WTC11 (cell line): ENCODE results near the gene EDA. TPM values are rescaled to one million over a fixed set of nuclear protein-coding genes. Genes with fewer than 3 reads are reported as not detected.

ENCODE experiments used
- ATAC-seq: fragments of 200-7000 bp; cut with Tn5 transposase; 2 replicates; pipeline ENCODE4 v1.10.0; 2021; ENCODE audit warnings: mild to moderate bottlenecking, moderate library complexity
- CTCF ChIA-PET: fragments of 300-600 bp; sonication (Branson Sonifier 250); formaldehyde crosslinking; loops from one replicate; lab custom pipeline; 2021; ENCODE audit warnings: antibody characterized with exemption; lab: Charles Lee
- POLR2A ChIA-PET: fragments of 350-600 bp; sonication (Branson Sonifier 250); formaldehyde crosslinking; loops from one replicate; lab custom pipeline; 2021; ENCODE audit warnings: antibody characterized with exemption; lab: Charles Lee
- DNase-seq: peaks from one replicate; pipeline ENCODE4 v3.0.0; 2021; ENCODE audit warnings: low spot score
- H3K27ac Mint-ChIP-seq: 2 replicates; pipeline ENCODE4 v1.8.0; 2021; ENCODE audit warnings: mixed read lengths
- H3K27me3 Mint-ChIP-seq: 2 replicates; pipeline ENCODE4 v1.8.0; 2021; ENCODE audit warnings: low read depth, mild to moderate bottlenecking, moderate library complexity, mixed read lengths
- H3K36me3 Mint-ChIP-seq: 2 replicates; pipeline ENCODE4 v1.8.0; 2021; ENCODE audit warnings: mixed read lengths
- H3K4me1 Mint-ChIP-seq: 2 replicates; pipeline ENCODE4 v1.8.0; 2022; ENCODE audit warnings: mixed read lengths
- H3K4me3 Mint-ChIP-seq: 2 replicates; pipeline ENCODE4 v1.8.0; 2021; ENCODE audit warnings: mild to moderate bottlenecking, moderate library complexity, mixed read lengths
- H3K9me3 Mint-ChIP-seq: 2 replicates; pipeline ENCODE4 v1.8.0; 2021; ENCODE audit warnings: mixed read lengths
- CREB1 ChIP-seq: sonication (generic); formaldehyde crosslinking; IDR thresholded peaks from 2 replicates; pipeline ENCODE4 v1.8.0; 2023; ENCODE audit warnings: mild to moderate bottlenecking, missing genetic modification reagents
- ETV6 ChIP-seq: sonication (generic); formaldehyde crosslinking; IDR thresholded peaks from 2 replicates; pipeline ENCODE4 v1.8.1; 2022; ENCODE audit warnings: mild to moderate bottlenecking, missing genetic modification reagents
- GRHL2 ChIP-seq: fragments of 250-450 bp; sonication (Bioruptor Pico); IDR thresholded peaks from 2 replicates; pipeline ENCODE4 v1.8.0; 2022; ENCODE audit warnings: mild to moderate bottlenecking, moderate library complexity; ENCODE audit not compliant: insufficient replicate concordance, severe bottlenecking
- GTF2I ChIP-seq: fragments of 250-450 bp; sonication (Bioruptor Pico); conservative IDR thresholded peaks from 2 replicates; pipeline ENCODE4 v1.4.0; 2021; ENCODE audit warnings: mild to moderate bottlenecking
- PRRX2 ChIP-seq: fragments of 250-450 bp; sonication (Bioruptor Pico); IDR thresholded peaks from 2 replicates; pipeline ENCODE4 v1.8.0; 2021; ENCODE audit warnings: mild to moderate bottlenecking
- SOX15 ChIP-seq: fragments of 250-450 bp; sonication (Bioruptor Pico); IDR thresholded peaks from 2 replicates; pipeline ENCODE4 v1.9.0; 2021; ENCODE audit warnings: mild to moderate bottlenecking
- TCF7 ChIP-seq: sonication (generic); formaldehyde crosslinking; IDR thresholded peaks from 2 replicates; pipeline ENCODE4 v1.8.0; 2022; ENCODE audit warnings: mild to moderate bottlenecking, low read depth, missing genetic modification reagents, moderate library complexity
- TEAD4 ChIP-seq: sonication (generic); formaldehyde crosslinking; IDR thresholded peaks from 2 replicates; pipeline ENCODE4 v1.8.0; 2022; ENCODE audit warnings: mild to moderate bottlenecking, missing genetic modification reagents
- ZNF263 ChIP-seq: sonication (generic); formaldehyde crosslinking; IDR thresholded peaks from 2 replicates; pipeline ENCODE4 v1.8.1; 2022; ENCODE audit warnings: low read depth, mild to moderate bottlenecking, moderate library complexity, missing genetic modification reagents
- total RNA-seq: library from RNA; stranded (reverse); gene quantifications from 3 replicates; pipeline ENCODE4 v1.2.3, GENCODE V29; 2021
- TF ChIP-seq, protein P1 (sequence below): fragments of 250-450 bp; sonication (Bioruptor Pico); conservative IDR thresholded peaks from 2 replicates; pipeline ENCODE4 v1.9.0; 2021; ENCODE audit warnings: mild to moderate bottlenecking
- TF ChIP-seq, protein P2 (sequence below): sonication (generic); formaldehyde crosslinking; IDR thresholded peaks from 2 replicates; pipeline ENCODE4 v1.8.1; 2023; ENCODE audit warnings: mild to moderate bottlenecking, missing genetic modification reagents, moderate library complexity
- TF ChIP-seq, protein P3 (sequence below): sonication (generic); formaldehyde crosslinking; conservative IDR thresholded peaks from 2 replicates; pipeline ENCODE4 v1.8.1; 2023; ENCODE audit warnings: mild to moderate bottlenecking, low read depth, missing genetic modification reagents, moderate library complexity
- TF ChIP-seq, protein P4 (sequence below): fragments of 250-450 bp; sonication (Bioruptor Pico); IDR thresholded peaks from 2 replicates; pipeline ENCODE4 v1.9.0; 2021; ENCODE audit warnings: mild to moderate bottlenecking
- TF ChIP-seq, protein P5 (sequence below): sonication (generic); formaldehyde crosslinking; IDR thresholded peaks from 2 replicates; pipeline ENCODE4 v1.8.0; 2022; ENCODE audit warnings: mild to moderate bottlenecking, missing genetic modification reagents
- TF ChIP-seq, protein P6 (sequence below): sonication (generic); formaldehyde crosslinking; IDR thresholded peaks from 2 replicates; pipeline ENCODE4 v1.8.1; 2023; ENCODE audit warnings: mild to moderate bottlenecking, moderate library complexity, missing genetic modification reagents
- TF ChIP-seq, protein P7 (sequence below): sonication (generic); formaldehyde crosslinking; IDR thresholded peaks from 2 replicates; pipeline ENCODE4 v1.8.0; 2023; ENCODE audit warnings: mild to moderate bottlenecking, missing genetic modification reagents

The EDA gene
- total RNA-seq, 1 experiment from 2014 or later = 15.1 TPM

DNA sequence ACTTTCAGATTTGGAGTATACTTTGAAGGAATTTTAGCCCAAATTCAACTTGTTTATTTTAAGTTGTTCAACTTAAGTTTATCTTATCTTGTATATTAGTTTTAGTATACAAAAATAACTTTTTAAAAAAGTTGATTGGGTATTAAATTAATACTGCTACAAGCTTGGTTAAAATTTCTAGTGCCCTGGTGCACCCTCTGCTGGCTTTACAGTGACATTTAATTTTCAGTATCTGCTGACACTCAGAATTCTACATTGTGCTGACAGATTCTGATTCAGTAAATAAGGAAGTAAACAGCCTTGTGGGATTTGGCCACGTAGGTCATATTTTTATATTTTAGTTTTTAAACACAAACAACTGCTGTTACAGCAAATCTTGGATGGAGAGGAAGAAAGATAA is 2.9 kb downstream of the EDA start:
- POLR2A ChIA-PET = no interaction called here

More for the DNA sequence above, 2.9 kb downstream of the EDA start:
- Mint-ChIP-seq H3K36me3 (peaks cover 10% of the 10 kb centered on the region), H3K4me3 (no peak overlapping the region), H3K4me1 (peaks cover 11% of the 10 kb centered on the region), H3K27me3 (peaks cover 14% of the 10 kb centered on the region), H3K9me3 (peaks cover 12% of the 10 kb centered on the region), H3K27ac (no peak overlapping the region)
- ATAC-seq = no peak
- TF ChIP-seq PRRX2 = no peak
- TF ChIP-seq CREB1 (CRISPR knock-in tag) = no peak
- TF ChIP-seq GRHL2 (CRISPR knock-in tag) = no peak
- no peak for TF ChIP-seq ZNF263 (CRISPR knock-in tag)
- TF ChIP-seq TEAD4 (CRISPR knock-in tag) = no peak
- no peak for TF ChIP-seq ETV6 (CRISPR knock-in tag)
- TF ChIP-seq, protein P1, sequence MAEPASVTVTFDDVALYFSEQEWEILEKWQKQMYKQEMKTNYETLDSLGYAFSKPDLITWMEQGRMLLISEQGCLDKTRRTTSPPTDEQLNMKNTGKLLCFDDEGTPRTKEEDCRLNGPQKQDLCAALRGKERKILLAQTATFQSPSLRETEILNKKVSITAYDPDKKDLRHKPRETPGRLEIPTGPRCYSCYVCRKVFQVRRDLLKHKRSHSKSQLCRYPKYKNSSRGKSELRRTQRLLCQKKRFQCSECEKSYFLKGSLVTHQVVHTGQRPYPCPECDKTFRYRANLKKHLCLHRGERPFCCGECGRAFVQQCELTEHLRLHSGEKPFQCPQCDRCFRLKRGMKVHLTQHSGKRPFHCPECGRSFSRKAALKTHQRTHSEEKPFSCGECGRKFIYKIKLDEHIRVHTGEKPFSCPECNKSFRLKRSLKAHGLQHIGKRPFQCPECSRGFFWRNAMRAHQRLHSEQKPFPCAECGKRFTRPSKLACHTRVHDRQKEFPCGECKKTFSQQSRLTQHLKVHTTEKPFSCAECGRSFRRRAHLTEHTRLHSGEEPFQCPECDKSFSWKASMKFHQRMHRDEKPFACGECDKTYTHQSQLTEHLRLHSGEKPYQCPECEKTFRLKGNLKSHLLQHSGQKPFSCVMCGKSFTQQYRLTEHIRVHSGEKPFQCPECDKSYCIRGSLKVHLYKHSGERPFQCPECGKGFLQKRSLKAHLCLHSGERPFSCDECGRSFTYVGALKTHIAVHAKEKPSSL = no peak
- TF ChIP-seq, protein P2, sequence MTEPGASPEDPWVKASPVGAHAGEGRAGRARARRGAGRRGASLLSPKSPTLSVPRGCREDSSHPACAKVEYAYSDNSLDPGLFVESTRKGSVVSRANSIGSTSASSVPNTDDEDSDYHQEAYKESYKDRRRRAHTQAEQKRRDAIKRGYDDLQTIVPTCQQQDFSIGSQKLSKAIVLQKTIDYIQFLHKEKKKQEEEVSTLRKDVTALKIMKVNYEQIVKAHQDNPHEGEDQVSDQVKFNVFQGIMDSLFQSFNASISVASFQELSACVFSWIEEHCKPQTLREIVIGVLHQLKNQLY = no peak
- TF ChIP-seq, protein P3, sequence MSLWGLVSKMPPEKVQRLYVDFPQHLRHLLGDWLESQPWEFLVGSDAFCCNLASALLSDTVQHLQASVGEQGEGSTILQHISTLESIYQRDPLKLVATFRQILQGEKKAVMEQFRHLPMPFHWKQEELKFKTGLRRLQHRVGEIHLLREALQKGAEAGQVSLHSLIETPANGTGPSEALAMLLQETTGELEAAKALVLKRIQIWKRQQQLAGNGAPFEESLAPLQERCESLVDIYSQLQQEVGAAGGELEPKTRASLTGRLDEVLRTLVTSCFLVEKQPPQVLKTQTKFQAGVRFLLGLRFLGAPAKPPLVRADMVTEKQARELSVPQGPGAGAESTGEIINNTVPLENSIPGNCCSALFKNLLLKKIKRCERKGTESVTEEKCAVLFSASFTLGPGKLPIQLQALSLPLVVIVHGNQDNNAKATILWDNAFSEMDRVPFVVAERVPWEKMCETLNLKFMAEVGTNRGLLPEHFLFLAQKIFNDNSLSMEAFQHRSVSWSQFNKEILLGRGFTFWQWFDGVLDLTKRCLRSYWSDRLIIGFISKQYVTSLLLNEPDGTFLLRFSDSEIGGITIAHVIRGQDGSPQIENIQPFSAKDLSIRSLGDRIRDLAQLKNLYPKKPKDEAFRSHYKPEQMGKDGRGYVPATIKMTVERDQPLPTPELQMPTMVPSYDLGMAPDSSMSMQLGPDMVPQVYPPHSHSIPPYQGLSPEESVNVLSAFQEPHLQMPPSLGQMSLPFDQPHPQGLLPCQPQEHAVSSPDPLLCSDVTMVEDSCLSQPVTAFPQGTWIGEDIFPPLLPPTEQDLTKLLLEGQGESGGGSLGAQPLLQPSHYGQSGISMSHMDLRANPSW (CRISPR knock-in tag) = no peak
- TF ChIP-seq SOX15 (CRISPR knock-in tag) = no peak
- no peak for TF ChIP-seq GTF2I (CRISPR knock-in tag)
- TF ChIP-seq, protein P4, sequence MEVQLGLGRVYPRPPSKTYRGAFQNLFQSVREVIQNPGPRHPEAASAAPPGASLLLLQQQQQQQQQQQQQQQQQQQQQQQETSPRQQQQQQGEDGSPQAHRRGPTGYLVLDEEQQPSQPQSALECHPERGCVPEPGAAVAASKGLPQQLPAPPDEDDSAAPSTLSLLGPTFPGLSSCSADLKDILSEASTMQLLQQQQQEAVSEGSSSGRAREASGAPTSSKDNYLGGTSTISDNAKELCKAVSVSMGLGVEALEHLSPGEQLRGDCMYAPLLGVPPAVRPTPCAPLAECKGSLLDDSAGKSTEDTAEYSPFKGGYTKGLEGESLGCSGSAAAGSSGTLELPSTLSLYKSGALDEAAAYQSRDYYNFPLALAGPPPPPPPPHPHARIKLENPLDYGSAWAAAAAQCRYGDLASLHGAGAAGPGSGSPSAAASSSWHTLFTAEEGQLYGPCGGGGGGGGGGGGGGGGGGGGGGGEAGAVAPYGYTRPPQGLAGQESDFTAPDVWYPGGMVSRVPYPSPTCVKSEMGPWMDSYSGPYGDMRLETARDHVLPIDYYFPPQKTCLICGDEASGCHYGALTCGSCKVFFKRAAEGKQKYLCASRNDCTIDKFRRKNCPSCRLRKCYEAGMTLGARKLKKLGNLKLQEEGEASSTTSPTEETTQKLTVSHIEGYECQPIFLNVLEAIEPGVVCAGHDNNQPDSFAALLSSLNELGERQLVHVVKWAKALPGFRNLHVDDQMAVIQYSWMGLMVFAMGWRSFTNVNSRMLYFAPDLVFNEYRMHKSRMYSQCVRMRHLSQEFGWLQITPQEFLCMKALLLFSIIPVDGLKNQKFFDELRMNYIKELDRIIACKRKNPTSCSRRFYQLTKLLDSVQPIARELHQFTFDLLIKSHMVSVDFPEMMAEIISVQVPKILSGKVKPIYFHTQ (CRISPR knock-in tag) = no peak
- TF ChIP-seq, protein P5, sequence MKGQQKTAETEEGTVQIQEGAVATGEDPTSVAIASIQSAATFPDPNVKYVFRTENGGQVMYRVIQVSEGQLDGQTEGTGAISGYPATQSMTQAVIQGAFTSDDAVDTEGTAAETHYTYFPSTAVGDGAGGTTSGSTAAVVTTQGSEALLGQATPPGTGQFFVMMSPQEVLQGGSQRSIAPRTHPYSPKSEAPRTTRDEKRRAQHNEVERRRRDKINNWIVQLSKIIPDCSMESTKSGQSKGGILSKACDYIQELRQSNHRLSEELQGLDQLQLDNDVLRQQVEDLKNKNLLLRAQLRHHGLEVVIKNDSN (CRISPR knock-in tag) = no peak
- TF ChIP-seq, protein P6, sequence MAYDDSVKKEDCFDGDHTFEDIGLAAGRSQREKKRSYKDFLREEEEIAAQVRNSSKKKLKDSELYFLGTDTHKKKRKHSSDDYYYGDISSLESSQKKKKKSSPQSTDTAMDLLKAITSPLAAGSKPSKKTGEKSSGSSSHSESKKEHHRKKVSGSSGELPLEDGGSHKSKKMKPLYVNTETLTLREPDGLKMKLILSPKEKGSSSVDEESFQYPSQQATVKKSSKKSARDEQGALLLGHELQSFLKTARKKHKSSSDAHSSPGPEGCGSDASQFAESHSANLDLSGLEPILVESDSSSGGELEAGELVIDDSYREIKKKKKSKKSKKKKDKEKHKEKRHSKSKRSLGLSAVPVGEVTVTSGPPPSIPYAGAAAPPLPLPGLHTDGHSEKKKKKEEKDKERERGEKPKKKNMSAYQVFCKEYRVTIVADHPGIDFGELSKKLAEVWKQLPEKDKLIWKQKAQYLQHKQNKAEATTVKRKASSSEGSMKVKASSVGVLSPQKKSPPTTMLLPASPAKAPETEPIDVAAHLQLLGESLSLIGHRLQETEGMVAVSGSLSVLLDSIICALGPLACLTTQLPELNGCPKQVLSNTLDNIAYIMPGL = no peak
- no peak for TF ChIP-seq TCF7
- TF ChIP-seq, protein P7, sequence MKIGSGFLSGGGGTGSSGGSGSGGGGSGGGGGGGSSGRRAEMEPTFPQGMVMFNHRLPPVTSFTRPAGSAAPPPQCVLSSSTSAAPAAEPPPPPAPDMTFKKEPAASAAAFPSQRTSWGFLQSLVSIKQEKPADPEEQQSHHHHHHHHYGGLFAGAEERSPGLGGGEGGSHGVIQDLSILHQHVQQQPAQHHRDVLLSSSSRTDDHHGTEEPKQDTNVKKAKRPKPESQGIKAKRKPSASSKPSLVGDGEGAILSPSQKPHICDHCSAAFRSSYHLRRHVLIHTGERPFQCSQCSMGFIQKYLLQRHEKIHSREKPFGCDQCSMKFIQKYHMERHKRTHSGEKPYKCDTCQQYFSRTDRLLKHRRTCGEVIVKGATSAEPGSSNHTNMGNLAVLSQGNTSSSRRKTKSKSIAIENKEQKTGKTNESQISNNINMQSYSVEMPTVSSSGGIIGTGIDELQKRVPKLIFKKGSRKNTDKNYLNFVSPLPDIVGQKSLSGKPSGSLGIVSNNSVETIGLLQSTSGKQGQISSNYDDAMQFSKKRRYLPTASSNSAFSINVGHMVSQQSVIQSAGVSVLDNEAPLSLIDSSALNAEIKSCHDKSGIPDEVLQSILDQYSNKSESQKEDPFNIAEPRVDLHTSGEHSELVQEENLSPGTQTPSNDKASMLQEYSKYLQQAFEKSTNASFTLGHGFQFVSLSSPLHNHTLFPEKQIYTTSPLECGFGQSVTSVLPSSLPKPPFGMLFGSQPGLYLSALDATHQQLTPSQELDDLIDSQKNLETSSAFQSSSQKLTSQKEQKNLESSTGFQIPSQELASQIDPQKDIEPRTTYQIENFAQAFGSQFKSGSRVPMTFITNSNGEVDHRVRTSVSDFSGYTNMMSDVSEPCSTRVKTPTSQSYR (CRISPR knock-in tag) = no peak
- peak; percentile 8 for DNase-seq
- CTCF ChIA-PET = interaction anchor here (1.0 to 2.8 kb wide), 7 partner anchors 62 to 479 kb away, joined by 3 to 16 read pairs (median 5); no protein-coding TSS in a partner anchor
